Measurements from ENCODE around the gene SNAI1.
"Not testable (repeated sequence)": the region's sequence is repeated elsewhere in the genome, so short reads cannot be mapped to it uniquely, and the experiment has no call there.

The SNAI1 gene

GRCh38 chr20:49987868-49988690 is 5.3 kb downstream of the SNAI1 start:
- no peak overlapping the region for H3K9ac ChIP-seq (ENCODE audit: low read depth, low read length)
- no peak overlapping the region for H3K27ac ChIP-seq (ENCODE audit: low read depth, low read length)
- peaks cover 15% of the 10 kb centered on the region for H3K36me3 ChIP-seq (ENCODE audit: insufficient read depth, low read length)
- H3K4me1 ChIP-seq (ENCODE audit: insufficient read depth, low read length) = peaks cover 65% of the 10 kb centered on the region
- H3K9me3 ChIP-seq (ENCODE audit: insufficient read depth, low read depth, low read length) = no peaks in the 10 kb centered on the region
- no peak overlapping the region for H3K4me3 ChIP-seq (ENCODE audit: low read length)
- WGBS = 86% methylated on average over 18 of the region's 18 CpGs
- H3K27me3 ChIP-seq (ENCODE audit: insufficient read depth, low read length) = no peaks in the 10 kb centered on the region

- Histone ChIP-seq H3K9ac (ENCODE audit: low read depth, low read length) (peak overlapping the region; percentile 10), H3K4me1 (ENCODE audit: insufficient read depth, low read length) (peaks cover 56% of the 10 kb centered on the region), H3K4me3 (ENCODE audit: low read length) (no peak overlapping the region)
Observed at GRCh38 chr20:49989234-49990065, 6.7 kb downstream of the SNAI1 start.

GRCh38 chr20:49990271-49990720 is 7.5 kb downstream of the SNAI1 start:
- Histone ChIP-seq H3K36me3 (ENCODE audit: insufficient read depth, low read length) (peaks cover 13% of the 10 kb centered on the region), H3K4me1 (ENCODE audit: insufficient read depth, low read length) (peaks cover 47% of the 10 kb centered on the region), H3K9me3 (ENCODE audit: insufficient read depth, low read depth, low read length) (no peaks in the 10 kb centered on the region), H3K27me3 (ENCODE audit: insufficient read depth, low read length) (no peaks in the 10 kb centered on the region), H3K27ac (ENCODE audit: low read depth, low read length) (peak overlapping the region; percentile 84), H3K9ac (ENCODE audit: low read depth, low read length) (peak overlapping the region; percentile 10; the same call in 1 of the 2 replicates), H3K4me3 (ENCODE audit: low read length) (no peak overlapping the region)
- 54% methylated on average over 9 of the region's 9 CpGs for WGBS

More at GRCh38 chr20:49989234-49990065, 6.7 kb downstream of the SNAI1 start:
- Histone ChIP-seq H3K27ac (ENCODE audit: low read depth, low read length) (peak overlapping the region; percentile 84), H3K9me3 (ENCODE audit: insufficient read depth, low read depth, low read length) (no peaks in the 10 kb centered on the region), H3K27me3 (ENCODE audit: insufficient read depth, low read length) (no peaks in the 10 kb centered on the region), H3K36me3 (ENCODE audit: insufficient read depth, low read length) (peaks cover 13% of the 10 kb centered on the region)
- 30% methylated on average over 22 of the region's 22 CpGs for WGBS

GRCh38 chr20:49993301-49993751 is 10.5 kb downstream of the SNAI1 start:
- Histone ChIP-seq H3K4me3 (ENCODE audit: low read length) (no peak overlapping the region), H3K27me3 (ENCODE audit: insufficient read depth, low read length) (no peaks in the 10 kb centered on the region), H3K4me1 (ENCODE audit: insufficient read depth, low read length) (peaks cover 28% of the 10 kb centered on the region), H3K27ac (ENCODE audit: low read depth, low read length) (no peak overlapping the region), H3K36me3 (ENCODE audit: insufficient read depth, low read length) (peaks cover 3% of the 10 kb centered on the region; the same call in 1 of the 2 replicates), H3K9me3 (ENCODE audit: insufficient read depth, low read depth, low read length) (no peaks in the 10 kb centered on the region), H3K9ac (ENCODE audit: low read depth, low read length) (no peak overlapping the region)
- 76% methylated on average over 6 of the region's 6 CpGs for WGBS

GRCh38 chr20:49995586-49995985 is 12.8 kb downstream of the SNAI1 start:
- Histone ChIP-seq H3K4me3 (ENCODE audit: low read length) (no peak overlapping the region), H3K27ac (ENCODE audit: low read depth, low read length) (no peak overlapping the region), H3K9me3 (ENCODE audit: insufficient read depth, low read depth, low read length) (no peaks in the 10 kb centered on the region), H3K9ac (ENCODE audit: low read depth, low read length) (no peak overlapping the region), H3K36me3 (ENCODE audit: insufficient read depth, low read length) (no peaks in the 10 kb centered on the region), H3K27me3 (ENCODE audit: insufficient read depth, low read length) (no peaks in the 10 kb centered on the region), H3K4me1 (ENCODE audit: insufficient read depth, low read length) (peaks cover 6% of the 10 kb centered on the region; the same call in 1 of the 2 replicates)
- WGBS = 92% methylated on average over 2 of the region's 3 CpGs

GRCh38 chr20:49998478-49999188 is 15.9 kb downstream of the SNAI1 start:
- not testable (repeated sequence) for H3K4me1 ChIP-seq (ENCODE audit: insufficient read depth, low read length); H3K9ac ChIP-seq (ENCODE audit: low read depth, low read length); H3K27me3 ChIP-seq (ENCODE audit: insufficient read depth, low read length); H3K9me3 ChIP-seq (ENCODE audit: insufficient read depth, low read depth, low read length); H3K4me3 ChIP-seq (ENCODE audit: low read length); H3K27ac ChIP-seq (ENCODE audit: low read depth, low read length); H3K36me3 ChIP-seq (ENCODE audit: insufficient read depth, low read length)
- 92% methylated on average over 14 of the region's 15 CpGs for WGBS

- Histone ChIP-seq H3K27me3 (ENCODE audit: insufficient read depth, low read length) (no peaks in the 10 kb centered on the region), H3K36me3 (ENCODE audit: insufficient read depth, low read length) (no peaks in the 10 kb centered on the region), H3K9me3 (ENCODE audit: insufficient read depth, low read depth, low read length) (no peaks in the 10 kb centered on the region), H3K27ac (ENCODE audit: low read depth, low read length) (no peak overlapping the region), H3K4me1 (ENCODE audit: insufficient read depth, low read length) (no peaks in the 10 kb centered on the region), H3K4me3 (ENCODE audit: low read length) (no peak overlapping the region), H3K9ac (ENCODE audit: low read depth, low read length) (no peak overlapping the region)
- WGBS = 87% methylated on average over 7 of the region's 7 CpGs
Observed at GRCh38 chr20:49999329-49999728, 16.5 kb downstream of the SNAI1 start.

- H3K36me3 ChIP-seq (ENCODE audit: insufficient read depth, low read length); H3K4me1 ChIP-seq (ENCODE audit: insufficient read depth, low read length); H3K27ac ChIP-seq (ENCODE audit: low read depth, low read length); H3K27me3 ChIP-seq (ENCODE audit: insufficient read depth, low read length); H3K9ac ChIP-seq (ENCODE audit: low read depth, low read length); H3K4me3 ChIP-seq (ENCODE audit: low read length); H3K9me3 ChIP-seq (ENCODE audit: insufficient read depth, low read depth, low read length): not testable (repeated sequence)
- 90% methylated on average over 14 of the region's 14 CpGs for WGBS
Observed at GRCh38 chr20:50000548-50001222, 17.9 kb downstream of the SNAI1 start.

- H3K9ac ChIP-seq (ENCODE audit: low read depth, low read length) = no peak overlapping the region
- H3K4me3 ChIP-seq (ENCODE audit: low read length) = no peak overlapping the region
- H3K27me3 ChIP-seq (ENCODE audit: insufficient read depth, low read length) = no peaks in the 10 kb centered on the region
- 94% methylated on average over 9 of the region's 9 CpGs for WGBS
- H3K36me3 ChIP-seq (ENCODE audit: insufficient read depth, low read length) = no peaks in the 10 kb centered on the region
- no peaks in the 10 kb centered on the region for H3K4me1 ChIP-seq (ENCODE audit: insufficient read depth, low read length)
- no peaks in the 10 kb centered on the region for H3K9me3 ChIP-seq (ENCODE audit: insufficient read depth, low read depth, low read length)
- no peak overlapping the region for H3K27ac ChIP-seq (ENCODE audit: low read depth, low read length)
Observed at GRCh38 chr20:50001784-50002311, 19.1 kb downstream of the SNAI1 start.

- Histone ChIP-seq H3K27me3 (ENCODE audit: insufficient read depth, low read length) (no peaks in the 10 kb centered on the region), H3K9ac (ENCODE audit: low read depth, low read length) (no peak overlapping the region), H3K4me3 (ENCODE audit: low read length) (no peak overlapping the region), H3K36me3 (ENCODE audit: insufficient read depth, low read length) (no peaks in the 10 kb centered on the region), H3K9me3 (ENCODE audit: insufficient read depth, low read depth, low read length) (no peaks in the 10 kb centered on the region), H3K27ac (ENCODE audit: low read depth, low read length) (no peak overlapping the region), H3K4me1 (ENCODE audit: insufficient read depth, low read length) (no peaks in the 10 kb centered on the region)
- 95% methylated on average over 4 of the region's 4 CpGs for WGBS
Observed at GRCh38 chr20:50003253-50003656, 20.5 kb downstream of the SNAI1 start.

Measured in HUES64 (cell line).